ENCODE results near the gene COA7. TPM values are rescaled to one million over a fixed set of nuclear protein-coding genes. Genes with fewer than 3 reads are reported as not detected.

Gene COA7
- polyA plus RNA-seq, 1 of the 3 experiments (the other 2 are of a cell fraction): 9.0 TPM

DNA sequence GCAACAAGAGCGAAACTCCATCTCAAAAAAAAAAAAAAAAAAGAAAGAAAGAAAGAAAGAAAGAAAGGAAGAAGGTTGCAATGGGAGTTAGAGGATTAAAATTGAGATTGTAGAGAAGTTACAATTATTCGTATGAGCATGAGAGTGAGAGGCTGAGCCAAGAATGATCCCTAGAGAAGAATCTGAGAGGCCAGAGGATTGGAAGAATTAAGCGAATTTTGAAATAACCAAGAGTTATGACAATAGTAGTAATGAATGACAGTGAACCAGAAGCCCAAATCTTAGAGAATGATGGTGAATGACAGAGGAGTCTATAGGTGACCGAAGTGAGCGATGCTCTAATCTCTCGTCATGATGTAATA is 27.7 kb upstream of the COA7 start (continued):
- TF ChIP-seq, protein P1, sequence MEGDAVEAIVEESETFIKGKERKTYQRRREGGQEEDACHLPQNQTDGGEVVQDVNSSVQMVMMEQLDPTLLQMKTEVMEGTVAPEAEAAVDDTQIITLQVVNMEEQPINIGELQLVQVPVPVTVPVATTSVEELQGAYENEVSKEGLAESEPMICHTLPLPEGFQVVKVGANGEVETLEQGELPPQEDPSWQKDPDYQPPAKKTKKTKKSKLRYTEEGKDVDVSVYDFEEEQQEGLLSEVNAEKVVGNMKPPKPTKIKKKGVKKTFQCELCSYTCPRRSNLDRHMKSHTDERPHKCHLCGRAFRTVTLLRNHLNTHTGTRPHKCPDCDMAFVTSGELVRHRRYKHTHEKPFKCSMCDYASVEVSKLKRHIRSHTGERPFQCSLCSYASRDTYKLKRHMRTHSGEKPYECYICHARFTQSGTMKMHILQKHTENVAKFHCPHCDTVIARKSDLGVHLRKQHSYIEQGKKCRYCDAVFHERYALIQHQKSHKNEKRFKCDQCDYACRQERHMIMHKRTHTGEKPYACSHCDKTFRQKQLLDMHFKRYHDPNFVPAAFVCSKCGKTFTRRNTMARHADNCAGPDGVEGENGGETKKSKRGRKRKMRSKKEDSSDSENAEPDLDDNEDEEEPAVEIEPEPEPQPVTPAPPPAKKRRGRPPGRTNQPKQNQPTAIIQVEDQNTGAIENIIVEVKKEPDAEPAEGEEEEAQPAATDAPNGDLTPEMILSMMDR (IDR thresholded peaks at IDR 0.05): no peak

DNA sequence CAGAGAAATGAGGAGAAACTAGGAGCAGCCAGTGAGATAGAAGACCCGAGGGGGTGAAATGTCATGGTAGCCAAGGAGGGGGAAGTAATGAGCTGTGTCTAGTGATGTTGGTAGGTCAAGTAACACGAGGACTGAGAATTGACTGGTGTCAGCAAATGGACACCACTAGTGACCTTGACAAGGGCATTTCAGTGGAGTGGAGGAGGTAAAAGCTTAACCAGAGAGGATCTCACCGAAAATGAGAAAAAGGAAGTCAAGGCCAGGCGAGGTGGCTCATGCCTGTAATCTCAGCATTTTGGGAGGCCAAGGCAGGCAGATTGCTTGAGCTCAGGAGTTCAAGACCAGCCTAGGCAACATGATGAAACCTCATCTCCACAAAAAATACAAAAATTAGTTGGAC is 25.1 kb upstream of the COA7 start:
- no peak overlapping the region for H3K4me3 ChIP-seq (ENCODE audit: low read depth in 2 of 2, low read length in 1 of 2)
- H3K4me1 ChIP-seq (ENCODE audit: control insufficient read depth in 1 of 2, insufficient read depth in 2 of 2, low read depth in 1 of 2, low read length in 1 of 2): peaks cover 0 to 2% of the 10 kb centered on the region in 2 experiments; a peak in 2 of 4 replicates
- CTCF ChIA-PET: no interaction called here
- H3K9ac ChIP-seq: no peak overlapping the region
- no peak for DNase-seq
- H3K4me2 ChIP-seq: no peak overlapping the region
- no peaks in the 10 kb centered on the region for H3K36me3 ChIP-seq (replicated peaks in 1 of 2; ENCODE audit: control insufficient read depth in 1 of 2, insufficient read depth in 2 of 2, low read length in 1 of 2)
- no peaks in the 10 kb centered on the region for H3F3A ChIP-seq (replicated peaks; ENCODE audit: insufficient read depth)
- H3K27ac ChIP-seq (ENCODE audit: low read depth in 2 of 2, low read length in 1 of 2): no peak overlapping the region
- H3K9me3 ChIP-seq: no peaks in the 10 kb centered on the region
- H3K27me3 ChIP-seq (ENCODE audit: insufficient read depth): no peaks in the 10 kb centered on the region
- H3K9me2 ChIP-seq: no peaks in the 10 kb centered on the region
- peaks cover 7% of the 10 kb centered on the region; the same call in 1 of the 2 replicates for H4K20me1 ChIP-seq (ENCODE audit: insufficient read depth)
- POLR2A ChIA-PET: no interaction called here
- peaks cover 19% of the 10 kb centered on the region for H3K79me2 ChIP-seq (ENCODE audit: insufficient read depth)
- 72% methylated on average over 4 of the region's 4 CpGs for WGBS (ENCODE audit: low lambda C conversion rate)
- no peak overlapping the region for H2AFZ ChIP-seq (ENCODE audit: low read depth)
- TF ChIP-seq, protein P2, sequence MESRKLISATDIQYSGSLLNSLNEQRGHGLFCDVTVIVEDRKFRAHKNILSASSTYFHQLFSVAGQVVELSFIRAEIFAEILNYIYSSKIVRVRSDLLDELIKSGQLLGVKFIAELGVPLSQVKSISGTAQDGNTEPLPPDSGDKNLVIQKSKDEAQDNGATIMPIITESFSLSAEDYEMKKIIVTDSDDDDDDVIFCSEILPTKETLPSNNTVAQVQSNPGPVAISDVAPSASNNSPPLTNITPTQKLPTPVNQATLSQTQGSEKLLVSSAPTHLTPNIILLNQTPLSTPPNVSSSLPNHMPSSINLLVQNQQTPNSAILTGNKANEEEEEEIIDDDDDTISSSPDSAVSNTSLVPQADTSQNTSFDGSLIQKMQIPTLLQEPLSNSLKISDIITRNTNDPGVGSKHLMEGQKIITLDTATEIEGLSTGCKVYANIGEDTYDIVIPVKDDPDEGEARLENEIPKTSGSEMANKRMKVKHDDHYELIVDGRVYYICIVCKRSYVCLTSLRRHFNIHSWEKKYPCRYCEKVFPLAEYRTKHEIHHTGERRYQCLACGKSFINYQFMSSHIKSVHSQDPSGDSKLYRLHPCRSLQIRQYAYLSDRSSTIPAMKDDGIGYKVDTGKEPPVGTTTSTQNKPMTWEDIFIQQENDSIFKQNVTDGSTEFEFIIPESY (IDR thresholded peaks at IDR 0.05; ENCODE audit: borderline replicate concordance, low read depth): no peak
- TF ChIP-seq RXRA (IDR thresholded peaks at IDR 0.05; ENCODE audit: borderline replicate concordance, low read depth) (no peak), TCF12 (IDR thresholded peaks at IDR 0.05) (no peak), NRF1 (IDR thresholded peaks at IDR 0.05; ENCODE audit: low read depth, low read length) (no peak), GABPA (IDR thresholded peaks at IDR 0.05; ENCODE audit: low read depth) (no peak), TAF1 (IDR thresholded peaks at IDR 0.05; ENCODE audit: borderline replicate concordance, low read depth, low read length) (no peak), YY1 (IDR thresholded peaks at IDR 0.05; ENCODE audit: low read depth) (no peak), TEAD4 (IDR thresholded peaks at IDR 0.05; ENCODE audit: borderline replicate concordance, insufficient read depth) (no peak), SIN3A (IDR thresholded peaks at IDR 0.05; ENCODE audit: borderline replicate concordance, low read depth, low read length) (no peak), SMC3 (IDR thresholded peaks at IDR 0.05; ENCODE audit: low read depth, low read length) (no peak), MXI1 (IDR thresholded peaks at IDR 0.05; ENCODE audit: low read depth, low read length) (no peak), EZH2phosphoT487 (IDR thresholded peaks at IDR 0.05; ENCODE audit: borderline replicate concordance, low read depth) (no peak), RFX5 (IDR thresholded peaks at IDR 0.05; ENCODE audit: low read length) (no peak), NFIC (IDR thresholded peaks at IDR 0.05; ENCODE audit: borderline replicate concordance) (no peak), FOXJ3 (CRISPR knock-in tag; IDR thresholded peaks at IDR 0.05) (no peak), RCOR1 (IDR thresholded peaks at IDR 0.05; ENCODE audit: low read length) (no peak)
- TF ChIP-seq, protein P1 (IDR thresholded peaks at IDR 0.05): no peak
- TF ChIP-seq, protein P3, sequence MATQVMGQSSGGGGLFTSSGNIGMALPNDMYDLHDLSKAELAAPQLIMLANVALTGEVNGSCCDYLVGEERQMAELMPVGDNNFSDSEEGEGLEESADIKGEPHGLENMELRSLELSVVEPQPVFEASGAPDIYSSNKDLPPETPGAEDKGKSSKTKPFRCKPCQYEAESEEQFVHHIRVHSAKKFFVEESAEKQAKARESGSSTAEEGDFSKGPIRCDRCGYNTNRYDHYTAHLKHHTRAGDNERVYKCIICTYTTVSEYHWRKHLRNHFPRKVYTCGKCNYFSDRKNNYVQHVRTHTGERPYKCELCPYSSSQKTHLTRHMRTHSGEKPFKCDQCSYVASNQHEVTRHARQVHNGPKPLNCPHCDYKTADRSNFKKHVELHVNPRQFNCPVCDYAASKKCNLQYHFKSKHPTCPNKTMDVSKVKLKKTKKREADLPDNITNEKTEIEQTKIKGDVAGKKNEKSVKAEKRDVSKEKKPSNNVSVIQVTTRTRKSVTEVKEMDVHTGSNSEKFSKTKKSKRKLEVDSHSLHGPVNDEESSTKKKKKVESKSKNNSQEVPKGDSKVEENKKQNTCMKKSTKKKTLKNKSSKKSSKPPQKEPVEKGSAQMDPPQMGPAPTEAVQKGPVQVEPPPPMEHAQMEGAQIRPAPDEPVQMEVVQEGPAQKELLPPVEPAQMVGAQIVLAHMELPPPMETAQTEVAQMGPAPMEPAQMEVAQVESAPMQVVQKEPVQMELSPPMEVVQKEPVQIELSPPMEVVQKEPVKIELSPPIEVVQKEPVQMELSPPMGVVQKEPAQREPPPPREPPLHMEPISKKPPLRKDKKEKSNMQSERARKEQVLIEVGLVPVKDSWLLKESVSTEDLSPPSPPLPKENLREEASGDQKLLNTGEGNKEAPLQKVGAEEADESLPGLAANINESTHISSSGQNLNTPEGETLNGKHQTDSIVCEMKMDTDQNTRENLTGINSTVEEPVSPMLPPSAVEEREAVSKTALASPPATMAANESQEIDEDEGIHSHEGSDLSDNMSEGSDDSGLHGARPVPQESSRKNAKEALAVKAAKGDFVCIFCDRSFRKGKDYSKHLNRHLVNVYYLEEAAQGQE (IDR thresholded peaks at IDR 0.05; ENCODE audit: low read depth, low read length): no peak
- TF ChIP-seq, protein P4, sequence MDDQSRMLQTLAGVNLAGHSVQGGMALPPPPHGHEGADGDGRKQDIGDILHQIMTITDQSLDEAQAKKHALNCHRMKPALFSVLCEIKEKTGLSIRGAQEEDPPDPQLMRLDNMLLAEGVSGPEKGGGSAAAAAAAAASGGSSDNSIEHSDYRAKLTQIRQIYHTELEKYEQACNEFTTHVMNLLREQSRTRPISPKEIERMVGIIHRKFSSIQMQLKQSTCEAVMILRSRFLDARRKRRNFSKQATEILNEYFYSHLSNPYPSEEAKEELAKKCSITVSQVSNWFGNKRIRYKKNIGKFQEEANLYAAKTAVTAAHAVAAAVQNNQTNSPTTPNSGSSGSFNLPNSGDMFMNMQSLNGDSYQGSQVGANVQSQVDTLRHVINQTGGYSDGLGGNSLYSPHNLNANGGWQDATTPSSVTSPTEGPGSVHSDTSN (IDR thresholded peaks at IDR 0.05): no peak
